ENCODE data around the gene ELMOD3. TPM values are rescaled to one million over a fixed set of nuclear protein-coding genes. Genes with fewer than 3 reads are reported as not detected.

Gene ELMOD3
- total and polyA plus RNA-seq, 9 of the 15 experiments (the other 6 are each of a cell fraction or from before 2014, with no cell fraction given): 2.7 to 18.7 (median 11.6) TPM

- TF ChIP-seq, protein P1, sequence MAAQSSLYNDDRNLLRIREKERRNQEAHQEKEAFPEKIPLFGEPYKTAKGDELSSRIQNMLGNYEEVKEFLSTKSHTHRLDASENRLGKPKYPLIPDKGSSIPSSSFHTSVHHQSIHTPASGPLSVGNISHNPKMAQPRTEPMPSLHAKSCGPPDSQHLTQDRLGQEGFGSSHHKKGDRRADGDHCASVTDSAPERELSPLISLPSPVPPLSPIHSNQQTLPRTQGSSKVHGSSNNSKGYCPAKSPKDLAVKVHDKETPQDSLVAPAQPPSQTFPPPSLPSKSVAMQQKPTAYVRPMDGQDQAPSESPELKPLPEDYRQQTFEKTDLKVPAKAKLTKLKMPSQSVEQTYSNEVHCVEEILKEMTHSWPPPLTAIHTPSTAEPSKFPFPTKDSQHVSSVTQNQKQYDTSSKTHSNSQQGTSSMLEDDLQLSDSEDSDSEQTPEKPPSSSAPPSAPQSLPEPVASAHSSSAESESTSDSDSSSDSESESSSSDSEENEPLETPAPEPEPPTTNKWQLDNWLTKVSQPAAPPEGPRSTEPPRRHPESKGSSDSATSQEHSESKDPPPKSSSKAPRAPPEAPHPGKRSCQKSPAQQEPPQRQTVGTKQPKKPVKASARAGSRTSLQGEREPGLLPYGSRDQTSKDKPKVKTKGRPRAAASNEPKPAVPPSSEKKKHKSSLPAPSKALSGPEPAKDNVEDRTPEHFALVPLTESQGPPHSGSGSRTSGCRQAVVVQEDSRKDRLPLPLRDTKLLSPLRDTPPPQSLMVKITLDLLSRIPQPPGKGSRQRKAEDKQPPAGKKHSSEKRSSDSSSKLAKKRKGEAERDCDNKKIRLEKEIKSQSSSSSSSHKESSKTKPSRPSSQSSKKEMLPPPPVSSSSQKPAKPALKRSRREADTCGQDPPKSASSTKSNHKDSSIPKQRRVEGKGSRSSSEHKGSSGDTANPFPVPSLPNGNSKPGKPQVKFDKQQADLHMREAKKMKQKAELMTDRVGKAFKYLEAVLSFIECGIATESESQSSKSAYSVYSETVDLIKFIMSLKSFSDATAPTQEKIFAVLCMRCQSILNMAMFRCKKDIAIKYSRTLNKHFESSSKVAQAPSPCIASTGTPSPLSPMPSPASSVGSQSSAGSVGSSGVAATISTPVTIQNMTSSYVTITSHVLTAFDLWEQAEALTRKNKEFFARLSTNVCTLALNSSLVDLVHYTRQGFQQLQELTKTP (IDR thresholded peaks at IDR 0.05; ENCODE audit: low read depth in 1 of 2, partially characterized antibody in 2 of 2): peak in 1 of 2 experiments; percentile 47
- no peak for TF ChIP-seq EZH2 (IDR thresholded peaks at IDR 0.05; ENCODE audit: borderline replicate concordance, low read depth, low read length)
- peak; percentile 59; the same call in 1 of the 2 replicates for TF ChIP-seq PHB2 (IDR thresholded peaks at IDR 0.05; ENCODE audit: low read depth)
- no peak for TF ChIP-seq ZNF311 (CRISPR knock-in tag; IDR thresholded peaks at IDR 0.05)
- TF ChIP-seq CBFA2T3 (IDR thresholded peaks at IDR 0.05): peak; percentile 94
- TF ChIP-seq MYNN (IDR thresholded peaks at IDR 0.05): no peak
- TF ChIP-seq MYNN (CRISPR knock-in tag; IDR thresholded peaks at IDR 0.05): no peak
- no peak for TF ChIP-seq CXXC5 (CRISPR knock-in tag; IDR thresholded peaks at IDR 0.05)
- TF ChIP-seq ZNF639 (CRISPR knock-in tag; conservative IDR thresholded peaks at IDR 0.05 in 1 of 2, IDR thresholded peaks at IDR 0.05 in 1 of 2): no peak
- no peak for TF ChIP-seq GABPB1 (CRISPR knock-in tag; IDR thresholded peaks at IDR 0.05)
- TF ChIP-seq PTBP1 (IDR thresholded peaks at IDR 0.05; ENCODE audit: low read depth, low read length): no peak
- TF ChIP-seq CBFA2T2 (conservative IDR thresholded peaks at IDR 0.05): peak; percentile 85
- 0 out of 2 replicates have a peak, but pooled peaks have one; percentile 27 for TF ChIP-seq NFRKB (IDR thresholded peaks at IDR 0.05; ENCODE audit: low read depth)
- TF ChIP-seq CBFB (CRISPR knock-in tag; IDR thresholded peaks at IDR 0.05): no peak
- TF ChIP-seq SP2 (IDR thresholded peaks at IDR 0.05; ENCODE audit: extremely low read depth, low read depth, low read length, poor library complexity, severe bottlenecking): no peak
- TF ChIP-seq ILF3 (IDR thresholded peaks at IDR 0.05; ENCODE audit: borderline replicate concordance): no peak
- TF ChIP-seq MTA3 (IDR thresholded peaks at IDR 0.05; ENCODE audit: borderline replicate concordance): no peak
- no peak for TF ChIP-seq MXD1 (CRISPR knock-in tag; IDR thresholded peaks at IDR 0.05; ENCODE audit: borderline replicate concordance, poor library complexity, severe bottlenecking)
- TF ChIP-seq SMARCA4 (IDR thresholded peaks at IDR 0.05): peak; percentile 94
- TF ChIP-seq, protein P2, sequence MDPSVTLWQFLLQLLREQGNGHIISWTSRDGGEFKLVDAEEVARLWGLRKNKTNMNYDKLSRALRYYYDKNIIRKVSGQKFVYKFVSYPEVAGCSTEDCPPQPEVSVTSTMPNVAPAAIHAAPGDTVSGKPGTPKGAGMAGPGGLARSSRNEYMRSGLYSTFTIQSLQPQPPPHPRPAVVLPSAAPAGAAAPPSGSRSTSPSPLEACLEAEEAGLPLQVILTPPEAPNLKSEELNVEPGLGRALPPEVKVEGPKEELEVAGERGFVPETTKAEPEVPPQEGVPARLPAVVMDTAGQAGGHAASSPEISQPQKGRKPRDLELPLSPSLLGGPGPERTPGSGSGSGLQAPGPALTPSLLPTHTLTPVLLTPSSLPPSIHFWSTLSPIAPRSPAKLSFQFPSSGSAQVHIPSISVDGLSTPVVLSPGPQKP (CRISPR knock-in tag; IDR thresholded peaks at IDR 0.05): no peak
- TF ChIP-seq L3MBTL2 (IDR thresholded peaks at IDR 0.05): no peak
- no peak for TF ChIP-seq RBM17 (IDR thresholded peaks at IDR 0.05; ENCODE audit: borderline replicate concordance, low read depth, low read length)
- peak; percentile 75 for TF ChIP-seq TEAD4 (IDR thresholded peaks at IDR 0.05; ENCODE audit: low read length)
- no peak for TF ChIP-seq TEAD4 (CRISPR knock-in tag; IDR thresholded peaks at IDR 0.05; ENCODE audit: borderline replicate concordance)
Observed at GRCh38 chr2:85329181-85329651, 25.4 kb upstream of the ELMOD3 start (continued).

Measured in K562 (cell line).